ENCODE measurements around the gene KIF3A. TPM values are rescaled to one million over a fixed set of nuclear protein-coding genes. Genes with fewer than 3 reads are reported as not detected.

Gene KIF3A
- total RNA-seq, 1 donor from 2014 or later = 27.6 TPM

DNA sequence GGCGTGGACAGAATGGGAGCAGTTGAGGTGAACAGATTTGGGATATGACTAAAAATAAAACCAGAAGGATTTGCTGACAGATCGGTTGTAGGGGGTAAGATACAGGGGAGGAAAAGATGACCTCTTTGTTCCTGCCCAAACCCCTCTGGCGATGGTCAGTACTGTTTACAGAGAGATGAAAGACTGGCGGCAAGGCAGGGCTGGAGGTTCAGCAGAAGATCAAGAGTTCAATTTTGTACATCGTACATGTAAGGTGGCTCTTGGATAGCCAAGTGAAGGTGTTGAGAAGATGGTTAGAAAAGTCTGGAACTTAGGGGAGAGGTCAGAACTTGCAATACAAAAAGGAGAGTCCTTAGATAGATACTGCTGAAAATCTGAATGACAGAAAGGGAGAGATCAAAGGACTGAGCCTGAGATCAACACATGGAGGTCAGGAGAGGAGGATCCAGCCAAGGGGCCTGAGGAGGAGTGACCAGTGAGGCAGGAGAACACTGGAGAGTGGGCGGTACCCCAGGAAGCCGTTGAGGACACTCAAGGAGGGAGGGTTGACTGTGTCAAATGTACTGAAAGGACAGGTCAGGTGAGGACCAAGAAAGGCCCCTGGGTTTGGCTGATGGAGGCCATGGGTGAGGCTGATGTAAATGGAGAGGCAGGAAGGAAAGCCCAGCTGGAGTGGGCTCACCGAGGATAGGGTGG, 56.4 kb downstream of the KIF3A start:
- H3K27ac ChIP-seq = no peak overlapping the region
- H3K4me1 Mint-ChIP-seq = peaks cover 2% of the 10 kb centered on the region
- H3K36me3 Mint-ChIP-seq = peaks cover 1% of the 10 kb centered on the region
- H3K4me2 ChIP-seq = no peak overlapping the region
- H3K36me3 ChIP-seq = no peaks in the 10 kb centered on the region
- no peaks in the 10 kb centered on the region for H3K27me3 ChIP-seq
- no peaks in the 10 kb centered on the region for H4K20me1 ChIP-seq (ENCODE audit: low read depth)
- H3K9me3 Mint-ChIP-seq = no peaks in the 10 kb centered on the region
- no peak for DNase-seq (ENCODE audit: low spot score)
- H2AFZ ChIP-seq (replicated peaks) = no peak overlapping the region
- H3K27me3 Mint-ChIP-seq (ENCODE audit: insufficient read depth, low read depth) = no peaks in the 10 kb centered on the region
- TF ChIP-seq, protein P1, sequence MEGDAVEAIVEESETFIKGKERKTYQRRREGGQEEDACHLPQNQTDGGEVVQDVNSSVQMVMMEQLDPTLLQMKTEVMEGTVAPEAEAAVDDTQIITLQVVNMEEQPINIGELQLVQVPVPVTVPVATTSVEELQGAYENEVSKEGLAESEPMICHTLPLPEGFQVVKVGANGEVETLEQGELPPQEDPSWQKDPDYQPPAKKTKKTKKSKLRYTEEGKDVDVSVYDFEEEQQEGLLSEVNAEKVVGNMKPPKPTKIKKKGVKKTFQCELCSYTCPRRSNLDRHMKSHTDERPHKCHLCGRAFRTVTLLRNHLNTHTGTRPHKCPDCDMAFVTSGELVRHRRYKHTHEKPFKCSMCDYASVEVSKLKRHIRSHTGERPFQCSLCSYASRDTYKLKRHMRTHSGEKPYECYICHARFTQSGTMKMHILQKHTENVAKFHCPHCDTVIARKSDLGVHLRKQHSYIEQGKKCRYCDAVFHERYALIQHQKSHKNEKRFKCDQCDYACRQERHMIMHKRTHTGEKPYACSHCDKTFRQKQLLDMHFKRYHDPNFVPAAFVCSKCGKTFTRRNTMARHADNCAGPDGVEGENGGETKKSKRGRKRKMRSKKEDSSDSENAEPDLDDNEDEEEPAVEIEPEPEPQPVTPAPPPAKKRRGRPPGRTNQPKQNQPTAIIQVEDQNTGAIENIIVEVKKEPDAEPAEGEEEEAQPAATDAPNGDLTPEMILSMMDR (IDR thresholded peaks at IDR 0.05) = no peak
- no peak for TF ChIP-seq EZH2 (IDR thresholded peaks at IDR 0.05)
- no peaks in the 10 kb centered on the region for H3K79me2 ChIP-seq (ENCODE audit: low read depth)
- H3K4me3 Mint-ChIP-seq = no peak overlapping the region
- no peak overlapping the region for H3K27ac Mint-ChIP-seq
- no peaks in the 10 kb centered on the region for H3K4me1 ChIP-seq
- no peak overlapping the region for H3K4me3 ChIP-seq
- H3K9ac ChIP-seq = no peak overlapping the region
- no peaks in the 10 kb centered on the region for H3F3A ChIP-seq (ENCODE audit: low read depth)
- no peaks in the 10 kb centered on the region for H3K9me3 ChIP-seq (ENCODE audit: low read depth)

DNA sequence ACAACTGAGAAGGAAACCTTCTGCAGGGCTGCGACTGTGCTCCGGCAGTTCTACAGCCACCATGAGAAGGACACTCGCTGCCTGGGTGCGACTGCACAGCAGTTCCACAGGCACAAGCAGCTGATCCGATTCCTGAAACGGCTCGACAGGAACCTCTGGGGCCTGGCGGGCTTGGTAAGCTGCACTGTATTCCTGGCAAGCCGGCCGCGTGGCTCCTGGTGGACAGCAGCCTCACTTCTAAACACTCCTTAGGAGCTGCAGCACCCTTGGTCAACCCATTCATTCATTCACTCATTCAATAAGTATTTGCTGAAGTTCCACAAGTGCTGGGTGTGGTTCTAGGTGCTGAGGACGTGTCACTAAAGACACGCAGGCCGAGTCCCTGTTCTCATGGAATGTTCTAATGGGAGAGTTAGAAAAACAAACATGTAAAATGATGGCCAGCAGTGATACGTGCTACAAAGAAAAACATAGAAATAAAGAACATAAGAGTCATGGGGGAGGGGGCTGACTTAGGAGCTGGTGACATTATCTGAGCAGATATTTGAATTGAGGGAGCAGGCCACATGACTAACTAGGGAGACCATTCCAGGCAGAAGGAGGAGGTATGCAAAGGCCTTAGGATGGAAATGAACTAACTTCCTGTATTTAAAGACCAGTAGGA, 57.5 kb downstream of the KIF3A start:
- Histone ChIP-seq H3K79me2 (ENCODE audit: low read depth) (no peaks in the 10 kb centered on the region), H3K4me3 (no peak overlapping the region), H4K20me1 (ENCODE audit: low read depth) (no peaks in the 10 kb centered on the region), H3K27me3 (no peaks in the 10 kb centered on the region), H3K4me1 (no peaks in the 10 kb centered on the region), H3K4me2 (no peak overlapping the region), H3K36me3 (no peaks in the 10 kb centered on the region), H3F3A (ENCODE audit: low read depth) (no peaks in the 10 kb centered on the region), H3K9me3 (ENCODE audit: low read depth) (no peaks in the 10 kb centered on the region), H2AFZ (replicated peaks) (no peak overlapping the region), H3K9ac (no peak overlapping the region), H3K27ac (no peak overlapping the region)
- Mint-ChIP-seq H3K9me3 (no peaks in the 10 kb centered on the region), H3K27me3 (ENCODE audit: insufficient read depth, low read depth) (no peaks in the 10 kb centered on the region), H3K27ac (no peak overlapping the region), H3K4me3 (no peak overlapping the region), H3K36me3 (no peaks in the 10 kb centered on the region), H3K4me1 (peaks cover 2% of the 10 kb centered on the region)
- no peak for DNase-seq (ENCODE audit: low spot score)
- TF ChIP-seq, protein P1 (IDR thresholded peaks at IDR 0.05) = no peak
- TF ChIP-seq EZH2 (IDR thresholded peaks at IDR 0.05) (no peak), EZH2phosphoT487 (IDR thresholded peaks at IDR 0.05) (no peak)

- no peaks in the 10 kb centered on the region for H3K36me3 ChIP-seq
- no peak overlapping the region for H3K4me2 ChIP-seq
- Mint-ChIP-seq H3K36me3 (no peaks in the 10 kb centered on the region), H3K27ac (no peak overlapping the region), H3K4me1 (peaks cover 2% of the 10 kb centered on the region), H3K27me3 (ENCODE audit: insufficient read depth, low read depth) (no peaks in the 10 kb centered on the region), H3K9me3 (no peaks in the 10 kb centered on the region), H3K4me3 (no peak overlapping the region)
- TF ChIP-seq EZH2phosphoT487 (IDR thresholded peaks at IDR 0.05) (no peak), EZH2 (IDR thresholded peaks at IDR 0.05) (no peak)
- TF ChIP-seq, protein P1 (IDR thresholded peaks at IDR 0.05) = no peak
- H3K4me1 ChIP-seq = no peaks in the 10 kb centered on the region
- no peak overlapping the region for H3K4me3 ChIP-seq
- H3K9ac ChIP-seq = no peak overlapping the region
- H4K20me1 ChIP-seq (ENCODE audit: low read depth) = no peaks in the 10 kb centered on the region
- H3K27ac ChIP-seq = no peak overlapping the region
- H3K9me3 ChIP-seq (ENCODE audit: low read depth) = no peaks in the 10 kb centered on the region
- DNase-seq (ENCODE audit: low spot score) = no peak
- no peaks in the 10 kb centered on the region for H3K27me3 ChIP-seq
- no peaks in the 10 kb centered on the region for H3F3A ChIP-seq (ENCODE audit: low read depth)
- H3K79me2 ChIP-seq (ENCODE audit: low read depth) = no peaks in the 10 kb centered on the region
- no peak overlapping the region for H2AFZ ChIP-seq (replicated peaks)
Measured at GRCh38 chr5:132679166-132679565, 58.2 kb downstream of the KIF3A start.
